A673 (cell line): ENCODE results near the gene LGALS9B.
"Not testable (repeated sequence)": the region's sequence is repeated elsewhere in the genome, so short reads cannot be mapped to it uniquely, and the experiment has no call there.

Source experiments
- EZH2 ChIP-seq: fragments of 200-600 bp; sonication (generic); IDR thresholded peaks from 2 replicates; pipeline ENCODE4 v1.6.1; 2017; ENCODE audit warnings: borderline replicate concordance, low read depth, mild to moderate bottlenecking, mixed read lengths, antibody characterized with exemption, low read length; ENCODE audit not compliant: poor library complexity, severe bottlenecking
- TF ChIP-seq, protein P1 (sequence below): fragments of 300-800, 200-600 bp; sonication (generic); conservative IDR thresholded peaks from 2 replicates; pipeline ENCODE4 v1.5.1; 2017; ENCODE audit warnings: low read depth, mild to moderate bottlenecking, antibody characterized with exemption, low read length, moderate library complexity, mixed read lengths

DNA sequence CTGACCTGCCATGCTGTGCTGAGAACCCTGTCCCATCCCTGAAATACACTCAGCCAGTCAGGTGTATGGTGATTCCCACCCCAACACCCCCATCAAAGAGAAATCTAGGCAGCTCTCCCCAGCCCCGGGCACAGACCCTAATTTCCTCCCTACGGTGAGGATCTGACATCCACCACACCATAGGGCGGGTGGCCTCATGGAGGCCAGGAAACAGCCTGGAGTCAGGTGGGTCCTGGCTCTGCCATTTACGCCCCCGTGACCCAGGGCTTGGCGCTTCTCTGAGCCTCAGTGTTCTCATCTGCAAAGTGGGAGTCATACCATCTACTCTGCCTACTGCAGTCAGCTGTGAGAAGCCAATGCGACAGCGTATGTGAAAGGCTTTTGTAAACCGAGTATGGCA lies 27.4 kb upstream of the LGALS9B start:
- TF ChIP-seq, protein P1, sequence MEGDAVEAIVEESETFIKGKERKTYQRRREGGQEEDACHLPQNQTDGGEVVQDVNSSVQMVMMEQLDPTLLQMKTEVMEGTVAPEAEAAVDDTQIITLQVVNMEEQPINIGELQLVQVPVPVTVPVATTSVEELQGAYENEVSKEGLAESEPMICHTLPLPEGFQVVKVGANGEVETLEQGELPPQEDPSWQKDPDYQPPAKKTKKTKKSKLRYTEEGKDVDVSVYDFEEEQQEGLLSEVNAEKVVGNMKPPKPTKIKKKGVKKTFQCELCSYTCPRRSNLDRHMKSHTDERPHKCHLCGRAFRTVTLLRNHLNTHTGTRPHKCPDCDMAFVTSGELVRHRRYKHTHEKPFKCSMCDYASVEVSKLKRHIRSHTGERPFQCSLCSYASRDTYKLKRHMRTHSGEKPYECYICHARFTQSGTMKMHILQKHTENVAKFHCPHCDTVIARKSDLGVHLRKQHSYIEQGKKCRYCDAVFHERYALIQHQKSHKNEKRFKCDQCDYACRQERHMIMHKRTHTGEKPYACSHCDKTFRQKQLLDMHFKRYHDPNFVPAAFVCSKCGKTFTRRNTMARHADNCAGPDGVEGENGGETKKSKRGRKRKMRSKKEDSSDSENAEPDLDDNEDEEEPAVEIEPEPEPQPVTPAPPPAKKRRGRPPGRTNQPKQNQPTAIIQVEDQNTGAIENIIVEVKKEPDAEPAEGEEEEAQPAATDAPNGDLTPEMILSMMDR = not testable (repeated sequence)
- not testable (repeated sequence) for TF ChIP-seq EZH2
